Stimulated activated CD8-positive, alpha-beta memory T cell treated with anti-CD3 and anti-CD28 coated beads, Interleukin-2, amount 100 ng/mL, for 1 hour (primary cell): ENCODE measurements around the gene PPT1.
"Not testable (repeated sequence)": the region's sequence is repeated elsewhere in the genome, so short reads cannot be mapped to it uniquely, and the experiment has no call there.

Source experiments
- DNase-seq, 2 donors: peaks; one replicate each; pipeline ENCODE4 v3.0.0-alpha.2; 2020; ENCODE audit warnings: low read depth in 2 of 2

Gene PPT1

DNA sequence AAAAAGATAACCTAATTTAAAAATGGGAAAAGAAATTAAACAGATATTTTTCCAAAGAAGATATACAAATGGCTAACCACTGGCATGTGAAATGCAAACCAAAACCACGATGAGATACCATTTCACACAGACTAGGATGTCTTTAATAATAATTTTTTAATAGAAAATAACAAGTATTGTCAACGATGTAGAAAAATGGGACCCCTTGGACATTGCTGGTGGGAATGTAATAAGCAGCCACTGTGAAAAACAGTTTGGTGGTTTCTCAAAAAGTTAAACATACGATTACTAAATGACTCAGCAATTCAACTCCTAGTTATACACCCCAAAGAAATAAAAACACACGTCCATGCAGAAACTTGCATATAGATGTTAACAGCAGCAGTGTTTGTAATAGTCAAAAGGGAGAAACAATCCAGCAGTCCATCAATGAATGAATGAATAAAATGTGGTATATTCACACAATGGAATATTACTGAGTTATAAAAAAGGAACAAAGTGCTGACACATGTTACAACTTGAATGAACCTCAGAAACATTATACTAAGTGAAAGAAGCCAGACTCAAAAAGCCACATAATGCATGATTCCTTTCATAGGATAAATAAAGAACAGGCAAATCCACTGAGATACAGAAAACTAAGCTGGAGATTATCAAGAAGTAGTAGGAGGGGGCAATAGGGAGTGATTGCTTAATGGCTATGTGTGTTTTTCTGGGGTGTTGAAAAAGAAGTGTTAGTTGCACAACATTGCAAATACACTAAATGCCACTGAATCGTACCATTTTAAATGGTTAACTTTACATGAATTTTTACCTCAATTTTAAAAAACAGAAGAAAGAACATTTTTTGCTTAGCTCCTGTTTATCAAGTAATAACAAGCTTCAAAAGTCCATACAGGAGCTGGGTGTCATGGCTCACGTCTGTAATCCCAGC lies 4.1 kb downstream of the PPT1 start:
- no peak for DNase-seq

- no peak for DNase-seq
Observed at GRCh38 chr1:40092241-40092640, 4.8 kb downstream of the PPT1 start.

DNA sequence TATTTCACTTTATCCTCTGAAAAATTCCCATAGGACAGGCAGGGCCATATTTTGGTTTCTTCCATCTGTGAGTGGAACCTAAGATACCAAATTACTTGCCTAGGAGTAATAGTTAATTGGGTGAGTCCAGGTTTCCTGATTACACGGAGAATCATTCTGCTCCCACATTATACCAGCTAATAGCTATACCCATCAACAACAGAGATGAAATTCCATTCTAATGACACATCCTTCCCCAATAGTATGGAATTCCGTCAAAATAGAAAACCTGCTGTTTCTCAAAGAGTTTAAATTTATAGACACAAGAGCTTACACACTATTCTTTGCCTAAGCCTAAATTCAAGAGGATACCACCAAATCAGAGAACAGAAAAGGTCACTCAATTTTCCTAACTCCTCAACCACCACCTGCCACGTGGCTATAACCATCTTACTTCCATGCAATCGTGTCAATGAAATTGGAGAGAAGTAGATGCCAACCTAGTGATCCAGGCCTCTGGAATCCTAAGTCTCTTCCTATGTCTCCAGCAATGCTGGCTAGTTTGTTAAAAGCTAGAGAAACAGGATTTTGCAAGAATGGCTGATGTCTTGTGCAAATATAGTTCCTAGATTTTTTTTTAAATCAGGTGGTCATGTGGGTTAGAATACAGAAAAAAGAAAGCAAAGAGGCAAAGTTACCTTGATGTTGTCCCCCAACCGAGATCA lies 6.2 kb downstream of the PPT1 start:
- DNase-seq = no peak

DNA sequence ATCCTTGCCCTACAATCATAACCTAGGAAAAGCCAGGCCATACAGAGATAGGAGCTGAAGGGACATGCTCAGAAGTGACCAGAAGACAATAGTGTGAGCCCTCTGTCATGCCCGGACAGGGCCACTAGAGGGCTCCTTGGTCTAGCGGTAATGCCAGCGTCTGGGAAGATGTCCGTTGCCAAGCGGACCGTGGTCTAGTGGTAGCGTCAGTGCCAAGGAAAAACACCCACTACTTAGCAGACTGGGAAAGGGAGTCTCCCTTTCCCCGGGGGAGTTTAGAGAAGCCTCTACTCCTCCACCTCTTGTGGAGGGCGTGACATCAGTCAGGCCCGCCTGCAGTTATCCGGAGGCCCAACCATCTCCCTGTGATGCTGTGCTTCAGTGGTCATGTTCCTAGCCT lies 12.3 kb downstream of the PPT1 start:
- not testable (repeated sequence) for DNase-seq

- DNase-seq = no peak
Observed at GRCh38 chr1:40081871-40082270, 15.2 kb downstream of the PPT1 start.

DNA sequence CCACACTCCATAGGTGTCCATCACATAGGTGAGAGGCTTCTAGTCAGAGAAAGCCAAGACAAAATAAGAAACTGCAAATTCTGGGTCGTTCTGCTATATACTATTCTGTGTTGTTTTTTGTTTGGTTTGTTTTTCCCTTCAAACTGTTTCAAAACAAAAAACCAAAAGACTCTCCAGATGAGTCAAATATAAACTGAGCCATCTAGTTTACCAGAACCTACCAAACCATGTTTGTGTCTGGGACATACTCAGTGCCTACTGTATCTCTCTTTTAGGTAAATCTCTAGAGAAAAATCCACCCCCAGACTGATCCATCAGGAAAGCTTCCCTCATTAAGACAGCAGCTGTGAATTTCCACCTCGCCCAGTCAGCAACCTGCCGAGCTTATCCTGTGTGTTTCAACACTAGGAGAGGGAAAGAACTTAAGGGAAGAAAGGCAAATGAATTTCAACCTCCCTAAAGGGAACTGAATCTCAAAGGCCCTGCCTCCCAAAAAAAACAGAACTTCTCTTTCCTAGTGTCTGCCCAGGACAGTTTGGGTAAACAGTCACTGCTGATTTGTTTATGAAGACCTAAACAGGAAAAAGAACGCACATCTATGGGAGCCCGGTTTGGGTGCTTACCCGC lies 17.2 kb downstream of the PPT1 start:
- no peak for DNase-seq

DNA sequence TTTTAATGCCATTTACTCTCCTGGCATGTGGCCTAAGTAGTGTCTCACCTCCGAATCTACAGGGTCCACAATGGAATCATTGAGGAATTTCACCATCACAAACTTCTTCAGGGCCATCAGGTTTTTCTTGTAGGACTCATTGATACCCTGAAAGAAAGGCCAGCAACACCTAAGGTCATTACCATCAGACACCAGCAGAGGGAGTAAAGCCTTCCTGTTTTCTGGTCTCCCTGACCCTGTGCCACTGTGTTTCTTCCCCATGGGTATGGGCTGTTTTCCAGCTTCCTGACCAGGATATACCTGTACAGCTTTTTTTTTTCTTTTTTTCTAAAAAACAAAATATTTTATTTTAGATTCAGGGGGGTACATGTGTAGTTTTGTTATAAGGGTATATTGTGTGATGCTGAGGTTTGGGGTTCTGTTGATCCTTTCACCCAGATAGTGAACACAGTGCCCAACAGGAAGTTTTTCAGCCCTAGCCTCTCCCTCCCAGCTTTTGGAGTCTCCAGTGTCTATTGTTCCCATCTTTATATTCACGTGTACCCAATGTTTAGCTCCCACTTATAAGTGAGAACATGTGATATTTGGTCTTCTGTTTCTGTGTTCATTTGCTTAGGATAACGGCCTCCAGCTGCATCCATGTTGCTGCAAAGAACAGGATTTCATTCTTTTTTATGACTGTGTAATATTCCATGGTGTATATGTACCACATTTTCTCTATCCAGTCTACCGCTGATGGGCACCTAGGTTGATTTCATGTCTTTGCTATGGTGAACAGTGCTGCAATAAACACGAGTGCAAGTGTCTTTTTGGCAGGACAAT lies 18.3 kb downstream of the PPT1 start:
- DNase-seq = peak in 1 of 2 donors; percentile 16

- DNase-seq = no peak
Observed at GRCh38 chr1:40076895-40077312, 20.1 kb downstream of the PPT1 start.

DNA sequence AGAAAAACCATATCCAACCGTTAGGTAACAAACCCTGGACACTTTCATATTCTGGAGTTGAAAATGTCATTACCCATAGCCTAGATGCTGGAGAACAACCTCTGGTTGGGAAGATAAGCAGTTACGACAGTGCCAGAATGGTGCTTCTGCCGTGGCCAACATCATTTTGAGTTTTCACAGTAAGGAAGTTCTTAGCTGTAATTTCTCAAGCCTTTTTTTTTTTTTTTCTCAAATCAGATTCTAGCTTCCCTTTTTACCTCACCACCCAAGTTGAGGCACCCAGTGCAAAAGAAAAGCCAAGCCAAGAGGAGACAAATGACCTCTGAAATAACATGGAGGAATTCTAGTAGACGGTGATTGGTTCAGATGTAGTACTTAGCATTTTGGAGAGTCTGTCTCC lies 21.8 kb downstream of the PPT1 start:
- no peak for DNase-seq

GRCh38 chr1:40073062-40073461 lies 24.0 kb downstream of the PPT1 start:
- no peak for DNase-seq

DNA sequence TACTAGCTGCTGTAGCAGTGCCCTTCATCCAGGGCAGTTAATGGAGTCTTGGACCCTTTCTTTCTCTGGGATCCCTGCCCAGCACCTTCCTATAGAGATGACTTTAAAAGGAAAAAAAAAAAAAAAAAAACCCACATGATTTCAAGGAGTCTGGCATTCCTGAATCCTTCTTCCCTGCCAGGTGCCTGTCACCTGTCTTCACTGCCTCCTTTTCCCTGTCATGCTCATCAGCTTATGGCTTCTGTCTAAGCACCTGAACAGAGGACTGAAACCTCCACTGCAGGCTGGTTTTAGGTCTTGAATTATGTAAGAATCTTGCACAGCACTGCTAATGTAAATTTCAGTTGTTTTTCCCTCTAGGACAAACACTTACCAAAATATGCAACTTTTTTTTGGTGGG lies 24.9 kb downstream of the PPT1 start:
- DNase-seq = no peak

DNA sequence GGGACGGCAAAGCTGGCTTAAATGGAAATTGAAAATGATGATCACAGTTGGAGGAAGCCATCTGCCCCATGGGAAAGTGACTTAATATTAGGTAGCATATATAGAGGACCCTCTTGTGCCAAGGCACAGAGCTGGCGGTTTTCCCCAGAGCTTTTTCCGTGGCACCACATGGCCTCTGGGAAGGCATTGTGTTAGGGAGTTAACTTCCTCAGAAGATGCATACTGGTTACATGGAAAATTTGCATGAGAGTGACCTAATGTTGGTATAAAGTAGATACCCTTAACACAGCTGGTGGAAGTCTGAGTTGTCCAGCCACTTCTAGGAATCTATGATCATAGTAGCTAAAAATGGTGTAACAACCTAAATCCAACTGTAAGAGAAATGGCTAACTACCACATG lies 29.2 kb downstream of the PPT1 start:
- DNase-seq = no peak

DNA sequence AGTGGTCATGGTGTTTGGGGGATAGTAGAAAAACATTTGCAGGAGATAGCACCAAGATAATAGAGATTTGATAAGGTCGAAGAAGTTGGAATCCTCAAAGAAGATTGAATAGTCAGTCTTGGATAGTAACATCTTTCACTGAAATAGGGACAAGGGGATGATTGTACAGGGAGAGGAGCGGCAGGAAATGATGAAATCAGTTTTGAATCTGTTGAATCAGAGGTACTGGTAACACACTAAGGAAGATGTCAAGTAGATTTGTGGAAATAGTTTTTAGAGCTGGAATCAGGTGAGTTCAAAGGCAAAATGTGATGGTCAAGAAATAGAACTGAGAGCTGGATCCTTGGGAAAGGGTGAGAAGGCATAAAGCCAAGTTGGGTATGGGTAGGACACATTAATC lies 30.0 kb downstream of the PPT1 start:
- DNase-seq = no peak

DNA sequence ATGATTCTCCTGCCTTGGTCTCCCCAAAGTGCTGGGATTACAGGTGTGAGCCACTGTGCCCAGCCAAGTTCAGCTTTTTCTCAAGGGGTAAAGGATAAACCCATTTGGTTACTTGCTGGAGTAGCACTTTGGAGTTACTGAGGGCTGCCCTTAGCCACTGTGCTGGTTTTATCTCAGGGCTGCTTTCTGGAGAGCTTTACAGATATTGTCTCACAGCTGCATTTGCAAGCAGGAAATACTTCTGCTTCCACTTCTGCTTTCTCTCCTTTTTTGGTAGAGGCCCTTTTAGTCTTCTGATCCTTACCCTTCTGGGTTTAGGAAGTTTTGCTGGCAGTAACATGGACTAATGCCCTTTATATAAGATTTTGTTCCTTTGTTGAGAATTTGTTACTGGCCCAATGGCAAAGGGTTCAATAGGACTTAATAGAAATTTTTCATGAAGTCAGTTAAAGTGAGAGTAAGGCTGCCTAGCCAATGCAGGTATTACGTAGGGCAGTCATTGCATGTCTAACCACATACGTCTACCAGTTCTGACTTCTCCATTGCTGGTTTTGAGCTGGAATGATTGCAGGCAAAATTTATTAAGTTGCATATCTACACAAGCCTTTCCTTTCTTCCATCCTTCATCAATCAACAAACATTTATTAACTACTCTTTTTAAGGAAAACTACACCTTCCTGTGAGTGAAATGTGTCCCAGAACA lies 32.1 kb downstream of the PPT1 start:
- no peak for DNase-seq

DNA sequence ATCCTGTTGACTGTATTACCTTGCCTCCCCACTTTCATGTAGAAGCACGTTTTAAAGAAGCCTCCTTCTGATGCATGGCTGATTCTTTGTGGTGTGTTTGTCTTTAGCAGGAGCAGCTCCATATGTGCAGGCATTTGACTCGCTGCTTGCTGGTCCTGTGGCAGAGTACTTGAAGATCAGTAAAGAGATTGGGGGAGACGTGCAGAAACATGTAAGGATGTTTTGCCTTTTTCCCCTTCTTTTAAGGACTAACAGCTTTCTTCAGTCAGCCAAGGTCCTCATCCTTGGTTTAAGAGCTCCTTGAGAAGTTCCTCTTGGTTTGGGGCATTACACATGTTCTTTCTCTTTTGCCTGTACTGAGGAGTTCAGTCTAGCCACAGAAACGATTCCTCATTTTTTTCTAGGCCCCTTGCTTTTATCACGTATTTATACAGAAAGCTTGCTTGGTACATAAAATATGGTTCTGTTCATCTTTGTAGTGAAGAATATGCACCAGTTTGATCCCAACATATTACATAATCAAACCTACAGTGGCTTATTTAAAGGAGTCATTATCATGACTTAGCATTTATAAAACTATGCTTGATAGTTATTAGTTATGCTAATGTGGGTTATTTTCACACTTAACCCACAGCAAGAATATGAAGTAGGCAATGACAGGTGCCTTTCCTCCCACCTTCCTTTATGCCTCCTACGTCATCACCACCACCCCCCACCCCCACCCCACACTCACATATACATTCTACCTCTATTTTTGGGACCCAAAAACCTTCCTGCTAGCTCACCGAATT lies 36.9 kb downstream of the PPT1 start:
- no peak for DNase-seq

GRCh38 chr1:40059338-40059959 lies 37.6 kb downstream of the PPT1 start:
- no peak for DNase-seq

- DNase-seq = no peak
Observed at GRCh38 chr1:40058453-40059337, 38.4 kb downstream of the PPT1 start.

DNA sequence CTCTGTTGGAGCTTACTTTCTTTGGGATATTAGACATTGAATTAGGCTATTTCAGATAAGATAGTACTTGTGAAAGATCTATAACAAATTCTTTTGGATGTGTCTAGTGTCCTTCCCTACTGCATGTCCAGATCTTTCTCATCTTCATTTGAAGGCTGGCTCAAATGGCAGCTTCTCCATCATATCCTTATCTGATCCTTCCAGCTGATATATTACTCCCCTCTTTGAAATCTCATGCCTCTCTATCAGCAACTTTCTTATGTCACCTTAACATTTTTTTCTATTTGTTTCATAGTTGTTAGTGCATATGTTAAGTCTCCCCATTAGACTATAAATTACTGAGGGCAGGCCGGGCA lies 39.0 kb downstream of the PPT1 start:
- DNase-seq = no peak
